ENCODE measurements around the gene TEX22. TPM values are rescaled to one million over a fixed set of nuclear protein-coding genes. Genes with fewer than 3 reads are reported as not detected.

TEX22 gene
- polyA plus RNA-seq, 1 experiment = 0.17 TPM

DNA sequence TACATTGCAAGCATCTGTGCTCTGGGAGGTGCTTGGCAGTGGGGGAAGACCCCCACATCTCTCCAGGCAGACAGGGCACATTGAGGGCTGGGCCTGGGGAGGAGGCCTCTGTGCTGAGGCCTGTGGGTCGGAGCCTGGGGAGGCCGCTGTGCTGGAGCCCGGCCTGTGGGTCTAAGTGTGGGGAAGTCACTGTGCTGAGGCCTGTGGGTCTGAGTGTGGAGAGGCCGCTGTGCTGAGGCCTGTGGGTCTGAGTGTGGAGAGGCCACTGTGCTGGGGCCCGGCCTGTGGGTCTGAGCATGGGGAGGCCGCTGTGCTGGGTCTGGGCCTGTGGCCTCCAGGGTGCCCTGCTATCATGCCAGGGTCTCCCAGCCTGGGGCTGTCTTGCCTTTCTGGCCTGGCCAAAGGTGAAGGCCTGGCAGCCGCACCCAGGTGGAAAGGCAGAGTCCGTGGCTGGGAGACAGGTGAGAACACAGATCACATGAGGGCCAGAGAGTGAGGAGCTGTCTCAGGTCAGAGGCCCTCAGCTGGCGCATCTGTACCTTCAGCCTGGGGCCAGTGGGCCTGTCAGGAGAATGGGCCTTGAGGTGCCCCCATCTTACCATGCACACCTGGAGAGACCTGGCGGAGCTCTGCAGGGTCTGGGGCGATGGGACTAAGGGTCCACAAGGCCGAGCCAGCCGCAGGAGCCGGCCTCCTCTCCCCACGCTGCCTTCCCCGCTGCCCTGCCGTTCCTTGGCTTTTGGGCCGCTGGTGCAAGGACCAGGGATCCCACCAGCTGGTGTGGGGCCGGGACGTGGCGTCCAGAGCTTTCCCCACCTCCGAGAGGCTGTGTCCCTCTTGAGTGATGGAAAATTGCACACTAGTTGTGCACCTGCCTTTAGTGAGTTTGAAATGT, 57.7 kb downstream of the TEX22 start:
- DNase-seq (ENCODE audit: low read depth) = no peak
- H3K36me3 ChIP-seq (ENCODE audit: control insufficient read depth, insufficient read depth, low read length) = peaks cover 30% of the 10 kb centered on the region
- TF ChIP-seq, protein P1, sequence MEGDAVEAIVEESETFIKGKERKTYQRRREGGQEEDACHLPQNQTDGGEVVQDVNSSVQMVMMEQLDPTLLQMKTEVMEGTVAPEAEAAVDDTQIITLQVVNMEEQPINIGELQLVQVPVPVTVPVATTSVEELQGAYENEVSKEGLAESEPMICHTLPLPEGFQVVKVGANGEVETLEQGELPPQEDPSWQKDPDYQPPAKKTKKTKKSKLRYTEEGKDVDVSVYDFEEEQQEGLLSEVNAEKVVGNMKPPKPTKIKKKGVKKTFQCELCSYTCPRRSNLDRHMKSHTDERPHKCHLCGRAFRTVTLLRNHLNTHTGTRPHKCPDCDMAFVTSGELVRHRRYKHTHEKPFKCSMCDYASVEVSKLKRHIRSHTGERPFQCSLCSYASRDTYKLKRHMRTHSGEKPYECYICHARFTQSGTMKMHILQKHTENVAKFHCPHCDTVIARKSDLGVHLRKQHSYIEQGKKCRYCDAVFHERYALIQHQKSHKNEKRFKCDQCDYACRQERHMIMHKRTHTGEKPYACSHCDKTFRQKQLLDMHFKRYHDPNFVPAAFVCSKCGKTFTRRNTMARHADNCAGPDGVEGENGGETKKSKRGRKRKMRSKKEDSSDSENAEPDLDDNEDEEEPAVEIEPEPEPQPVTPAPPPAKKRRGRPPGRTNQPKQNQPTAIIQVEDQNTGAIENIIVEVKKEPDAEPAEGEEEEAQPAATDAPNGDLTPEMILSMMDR (IDR thresholded peaks at IDR 0.05; ENCODE audit: insufficient read depth, low read depth, low read length) = no peak
- POLR2A ChIA-PET = no interaction called here
- H3K27me3 ChIP-seq (ENCODE audit: control insufficient read depth, insufficient read depth, low read length) = no peaks in the 10 kb centered on the region
- CTCF ChIA-PET = interaction anchor here (0.9 kb wide), 2 partner anchors 12 to 25 kb away, joined by 3 read pairs; no protein-coding TSS in a partner anchor
- no peak overlapping the region for H3K4me3 ChIP-seq (ENCODE audit: low read depth, low read length)

DNA sequence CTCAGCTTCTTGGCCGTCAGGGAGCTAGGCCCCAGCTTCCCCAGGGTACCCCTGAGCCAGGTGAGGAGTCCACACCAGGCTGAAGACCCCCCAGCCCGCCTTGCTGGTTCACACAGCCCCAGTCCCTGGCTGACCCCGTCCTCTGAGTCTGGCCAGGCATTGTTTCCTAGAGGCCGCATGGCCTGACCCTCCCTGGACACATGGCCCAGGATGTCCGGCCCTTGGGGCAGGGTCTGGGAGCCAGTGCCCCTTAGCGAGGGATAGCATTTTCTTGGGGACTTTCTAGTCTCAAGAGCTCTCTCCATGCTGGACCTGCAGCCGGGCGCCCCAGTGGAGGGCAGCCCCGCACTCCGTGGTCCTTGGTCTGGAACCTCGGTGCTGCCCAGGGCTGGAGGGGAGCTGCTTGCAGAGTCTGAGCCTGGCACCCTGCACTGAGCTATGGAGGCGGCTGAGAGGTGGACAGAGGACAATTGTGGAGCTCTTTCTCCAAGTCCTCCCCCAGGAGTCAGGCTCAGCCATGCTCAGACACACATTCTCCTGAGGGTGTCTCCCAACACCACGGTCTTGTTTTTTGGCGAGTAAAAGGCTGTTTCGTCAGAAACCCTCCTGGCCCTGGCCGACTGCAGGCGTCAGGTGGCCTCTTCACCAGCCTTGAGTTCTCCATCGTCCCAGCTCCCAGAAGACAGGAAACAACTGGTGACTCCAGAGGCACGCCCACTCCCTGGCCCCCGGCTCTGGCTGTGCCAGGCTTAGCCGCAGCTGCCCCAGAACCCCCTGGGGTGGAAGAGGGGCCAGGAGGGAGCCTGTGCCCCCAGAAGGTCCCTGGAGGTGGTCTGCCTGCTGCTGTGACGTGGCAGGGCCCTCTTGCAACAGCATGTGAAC, 58.6 kb downstream of the TEX22 start:
- POLR2A ChIA-PET = no interaction called here
- peaks cover 30% of the 10 kb centered on the region for H3K36me3 ChIP-seq (ENCODE audit: control insufficient read depth, insufficient read depth, low read length)

DNA sequence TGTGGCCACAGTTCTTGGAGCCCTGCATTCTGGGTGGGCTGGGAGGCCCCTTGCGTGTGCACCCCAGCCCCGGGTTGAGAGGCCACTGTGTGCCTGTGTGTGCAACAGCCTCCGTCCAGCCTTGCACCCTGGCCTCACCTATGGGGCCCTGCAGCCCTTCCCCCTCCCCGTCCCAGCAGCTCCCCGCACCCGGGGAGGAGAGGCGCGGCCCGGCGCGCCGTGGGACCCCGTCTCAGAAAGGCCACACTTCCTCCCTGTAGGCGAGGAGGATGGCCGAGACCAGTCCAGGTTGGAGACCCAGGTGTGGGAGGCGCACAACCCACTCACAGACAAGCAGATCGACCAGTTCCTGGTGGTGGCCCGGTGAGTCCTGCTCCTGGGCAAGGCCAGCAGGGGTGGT, 59.7 kb downstream of the TEX22 start:
- DNase-seq (ENCODE audit: low read depth) = no peak
- Histone ChIP-seq H3K27me3 (ENCODE audit: control insufficient read depth, insufficient read depth, low read length) (no peaks in the 10 kb centered on the region), H3K36me3 (ENCODE audit: control insufficient read depth, insufficient read depth, low read length) (peaks cover 30% of the 10 kb centered on the region), H3K4me3 (ENCODE audit: low read depth, low read length) (no peak overlapping the region)
- TF ChIP-seq, protein P1 (IDR thresholded peaks at IDR 0.05; ENCODE audit: insufficient read depth, low read depth, low read length) = no peak
- ChIA-PET CTCF (interaction anchor here (1.5 kb wide), 1 partner anchor 10 kb away, joined by 4 read pairs; no protein-coding TSS in a partner anchor), POLR2A (no interaction called here)

More for the DNA sequence above, 58.6 kb downstream of the TEX22 start:
- no peak for DNase-seq (ENCODE audit: low read depth)
- H3K27me3 ChIP-seq (ENCODE audit: control insufficient read depth, insufficient read depth, low read length) = no peaks in the 10 kb centered on the region
- TF ChIP-seq, protein P1 (IDR thresholded peaks at IDR 0.05; ENCODE audit: insufficient read depth, low read depth, low read length) = no peak
- CTCF ChIA-PET = interaction anchor here (0.9 to 1.5 kb wide), 2 partner anchors 9 to 11 kb away, joined by 3 to 4 read pairs; no protein-coding TSS in a partner anchor
- no peak overlapping the region for H3K4me3 ChIP-seq (ENCODE audit: low read depth, low read length)

DNA sequence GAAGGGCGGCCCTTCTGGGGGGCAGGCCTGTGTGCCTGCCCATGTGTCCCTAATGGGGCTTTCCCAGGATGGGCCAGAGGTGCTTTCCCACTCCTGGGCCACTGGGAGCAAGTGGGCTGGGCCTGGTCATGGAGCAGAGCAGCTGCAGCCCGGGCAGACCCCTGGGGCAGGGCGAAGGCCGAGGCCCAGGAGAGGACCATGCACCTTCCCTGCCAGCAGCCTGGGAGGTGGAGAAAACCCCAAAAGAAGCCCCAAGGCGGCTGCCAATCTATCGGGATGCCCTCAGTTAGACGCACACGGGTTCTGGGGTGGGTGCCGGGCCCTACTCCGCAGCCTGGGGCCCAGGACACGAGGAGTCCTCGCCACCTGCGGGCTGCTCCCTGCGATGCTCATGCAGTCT, 60.2 kb downstream of the TEX22 start:
- CTCF ChIA-PET = no interaction called here
- no peak for DNase-seq (ENCODE audit: low read depth)
- Histone ChIP-seq H3K36me3 (ENCODE audit: control insufficient read depth, insufficient read depth, low read length) (peaks cover 30% of the 10 kb centered on the region), H3K27me3 (ENCODE audit: control insufficient read depth, insufficient read depth, low read length) (no peaks in the 10 kb centered on the region), H3K4me3 (ENCODE audit: low read depth, low read length) (no peak overlapping the region)
- POLR2A ChIA-PET = no interaction called here
- TF ChIP-seq, protein P1 (IDR thresholded peaks at IDR 0.05; ENCODE audit: insufficient read depth, low read depth, low read length) = no peak

DNA sequence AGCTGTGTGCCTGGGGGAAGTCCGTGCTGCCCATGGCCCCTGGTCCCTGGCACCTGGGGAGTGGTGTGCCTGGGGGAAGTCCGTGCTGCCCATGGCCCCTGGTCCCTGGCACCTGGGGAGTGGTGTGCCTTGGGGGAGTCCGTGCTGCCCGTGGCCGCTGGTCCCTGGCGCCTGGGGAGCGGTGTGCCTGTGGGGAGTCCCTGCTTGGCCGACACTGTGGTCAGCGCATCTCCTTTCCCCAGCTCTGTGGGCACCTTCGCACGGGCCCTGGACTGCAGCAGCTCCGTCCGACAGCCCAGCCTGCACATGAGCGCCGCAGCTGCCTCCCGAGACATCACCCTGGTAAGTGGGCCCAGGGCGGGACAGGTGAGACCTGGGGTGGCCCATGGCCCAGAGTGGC, 61.8 kb downstream of the TEX22 start:
- ChIA-PET POLR2A (no interaction called here), CTCF (no interaction called here)
- H3K4me3 ChIP-seq (ENCODE audit: low read depth, low read length) = no peak overlapping the region
- DNase-seq (ENCODE audit: low read depth) = no peak
- peaks cover 36% of the 10 kb centered on the region for H3K36me3 ChIP-seq (ENCODE audit: control insufficient read depth, insufficient read depth, low read length)
- TF ChIP-seq, protein P1 (IDR thresholded peaks at IDR 0.05; ENCODE audit: insufficient read depth, low read depth, low read length) = no peak
- no peaks in the 10 kb centered on the region for H3K27me3 ChIP-seq (ENCODE audit: control insufficient read depth, insufficient read depth, low read length)
